ENCODE measurements around the gene CREB5. TPM values are rescaled to one million over a fixed set of nuclear protein-coding genes. Genes with fewer than 3 reads are reported as not detected.

Gene CREB5
- total and polyA plus RNA-seq, 2 of the 8 experiments (the other 6 are each of a cell fraction or from before 2014, with no cell fraction given): 2.4 to 2.7 TPM

- no peak for TF ChIP-seq USF2 (IDR thresholded peaks at IDR 0.05; ENCODE audit: low read length)
- no peak for TF ChIP-seq TCF12 (IDR thresholded peaks at IDR 0.05; ENCODE audit: low read depth, low read length)
Observed at GRCh38 chr7:28397141-28397540, 15.2 kb upstream of the CREB5 start (continued).
